ENCODE measurements around the gene CDH22. TPM values are rescaled to one million over a fixed set of nuclear protein-coding genes. Genes with fewer than 3 reads are reported as not detected.

The CDH22 gene
- total RNA-seq, 1 experiment from 2014 or later: not detected

DNA sequence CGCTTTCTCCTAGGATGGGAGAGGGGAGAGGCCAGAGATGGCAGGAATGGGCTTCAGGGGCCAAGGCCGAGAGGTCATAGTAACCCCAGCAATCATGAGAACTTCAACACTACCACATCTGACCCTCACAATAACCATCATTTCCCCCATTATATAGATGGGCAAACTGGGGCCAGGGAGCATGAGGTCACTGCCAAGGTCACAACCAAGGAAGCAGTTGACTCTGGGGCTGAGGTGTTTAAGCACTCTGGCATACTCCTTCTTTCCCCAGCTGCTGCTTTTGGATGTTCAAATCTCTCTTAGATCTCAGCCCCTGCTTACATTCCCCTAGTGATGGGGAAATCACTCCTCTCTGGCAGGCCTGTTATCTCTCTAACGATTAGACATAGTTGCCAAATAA, 39.6 kb downstream of the CDH22 start:
- DNase-seq (ENCODE audit: low read depth): no peak

GRCh38 chr20:46268131-46268614, 40.1 kb downstream of the CDH22 start:
- no peak for DNase-seq (ENCODE audit: low read depth)

- DNase-seq (ENCODE audit: low read depth): no peak
These were observed 40.9 kb downstream of the CDH22 start for GRCh38 chr20:46267108-46268105.

- DNase-seq (ENCODE audit: low read depth): no peak
These were observed 42.8 kb downstream of the CDH22 start for GRCh38 chr20:46265539-46265938.

- no peak for DNase-seq (ENCODE audit: low read depth)
These were observed 43.7 kb downstream of the CDH22 start for GRCh38 chr20:46264391-46265266.

DNA sequence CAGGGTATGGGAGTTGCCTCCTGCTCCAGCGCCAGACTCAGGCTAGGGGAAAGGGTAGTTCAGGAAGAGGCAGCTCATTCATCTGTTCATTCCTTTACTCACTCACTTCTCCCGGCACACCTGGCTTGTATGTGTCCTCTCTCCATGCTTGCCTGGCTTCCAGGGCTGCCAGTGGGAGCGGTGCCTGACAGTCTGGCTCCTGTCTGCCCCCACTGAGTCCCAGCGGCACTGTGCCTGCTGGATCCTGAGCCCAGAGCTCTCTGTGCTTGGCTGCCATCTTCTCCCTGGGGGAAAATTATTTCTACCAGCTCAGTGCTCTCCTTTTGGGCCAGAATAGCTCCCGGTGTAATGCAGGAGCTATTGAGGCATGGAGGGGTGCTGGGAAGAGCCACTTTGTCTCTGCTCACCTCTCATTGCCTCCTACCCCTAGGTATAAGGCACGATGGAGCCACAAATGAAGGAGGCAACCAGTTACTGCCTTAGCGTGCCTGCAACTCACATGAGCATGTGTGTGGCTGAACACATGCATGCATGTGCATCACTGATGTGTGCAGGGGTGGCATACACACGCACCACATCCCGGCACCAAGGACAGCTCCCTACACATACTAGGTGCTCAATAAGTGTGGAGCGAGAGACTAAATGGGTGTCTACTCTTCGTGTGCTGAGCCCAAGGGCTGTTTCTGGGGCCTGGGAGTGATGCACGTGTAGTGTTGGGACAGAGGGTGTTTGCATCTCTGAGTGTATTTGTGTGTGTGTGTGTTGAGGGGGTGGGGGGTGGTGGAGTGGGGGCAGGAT, 46.6 kb downstream of the CDH22 start:
- no peak for DNase-seq (ENCODE audit: low read depth)

DNA sequence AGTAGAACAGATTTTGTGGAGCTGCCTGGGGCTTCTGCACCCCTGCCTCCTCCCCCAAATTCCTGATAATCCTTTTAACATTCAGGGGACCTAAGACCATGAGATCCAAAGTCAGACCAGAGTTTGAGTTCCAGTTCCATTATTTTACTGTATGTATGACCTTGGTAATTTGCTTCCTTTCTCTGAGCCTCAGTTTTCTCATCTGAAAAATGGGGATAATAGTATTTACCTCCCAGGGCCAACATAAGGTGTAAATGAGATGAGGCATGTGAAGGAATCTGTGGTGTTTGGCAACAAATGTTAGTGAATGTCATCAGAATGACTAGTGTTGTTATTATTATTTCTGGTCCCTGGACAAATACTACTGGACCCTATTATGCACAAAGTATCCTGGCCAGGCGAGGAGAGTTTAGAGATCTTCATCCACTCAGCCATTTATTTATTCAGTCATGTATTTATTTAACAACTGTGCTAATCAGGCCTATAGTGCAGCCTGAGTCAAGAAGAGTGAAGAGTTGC, 47.3 kb downstream of the CDH22 start:
- no peak for DNase-seq (ENCODE audit: low read depth)

DNA sequence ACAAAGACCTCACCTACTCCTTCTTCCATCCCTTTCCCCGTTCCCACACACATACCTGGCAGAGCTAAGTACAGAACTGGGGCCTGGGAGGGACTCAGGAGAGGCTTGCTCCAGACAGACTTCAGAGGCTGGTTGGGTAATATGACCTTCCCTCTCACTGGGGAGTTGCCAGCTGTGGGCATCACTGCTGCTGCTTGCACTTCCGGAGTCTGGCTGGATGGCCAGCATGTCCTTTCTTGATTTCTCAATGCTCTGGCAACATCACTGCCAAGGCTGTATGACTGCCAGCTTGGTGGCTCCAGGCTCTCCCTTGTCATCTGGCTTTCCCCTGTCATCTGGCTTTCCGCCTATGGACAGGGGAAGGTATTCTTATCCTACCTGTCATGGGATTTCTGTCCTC, 47.8 kb downstream of the CDH22 start:
- DNase-seq (ENCODE audit: low read depth): no peak

GRCh38 chr20:46259260-46259859, 48.9 kb downstream of the CDH22 start:
- no peak for DNase-seq (ENCODE audit: low read depth)

GRCh38 chr20:46257887-46258286, 50.4 kb downstream of the CDH22 start:
- no peak for DNase-seq (ENCODE audit: low read depth)

GRCh38 chr20:46256293-46256692, 52.0 kb downstream of the CDH22 start:
- no peak for DNase-seq (ENCODE audit: low read depth)

- DNase-seq (ENCODE audit: low read depth): peak; percentile 45
These were observed 52.7 kb downstream of the CDH22 start for GRCh38 chr20:46255440-46256104.

- peak; percentile 30 for DNase-seq (ENCODE audit: low read depth)
These were observed 54.9 kb downstream of the CDH22 start for GRCh38 chr20:46253391-46253790.

DNA sequence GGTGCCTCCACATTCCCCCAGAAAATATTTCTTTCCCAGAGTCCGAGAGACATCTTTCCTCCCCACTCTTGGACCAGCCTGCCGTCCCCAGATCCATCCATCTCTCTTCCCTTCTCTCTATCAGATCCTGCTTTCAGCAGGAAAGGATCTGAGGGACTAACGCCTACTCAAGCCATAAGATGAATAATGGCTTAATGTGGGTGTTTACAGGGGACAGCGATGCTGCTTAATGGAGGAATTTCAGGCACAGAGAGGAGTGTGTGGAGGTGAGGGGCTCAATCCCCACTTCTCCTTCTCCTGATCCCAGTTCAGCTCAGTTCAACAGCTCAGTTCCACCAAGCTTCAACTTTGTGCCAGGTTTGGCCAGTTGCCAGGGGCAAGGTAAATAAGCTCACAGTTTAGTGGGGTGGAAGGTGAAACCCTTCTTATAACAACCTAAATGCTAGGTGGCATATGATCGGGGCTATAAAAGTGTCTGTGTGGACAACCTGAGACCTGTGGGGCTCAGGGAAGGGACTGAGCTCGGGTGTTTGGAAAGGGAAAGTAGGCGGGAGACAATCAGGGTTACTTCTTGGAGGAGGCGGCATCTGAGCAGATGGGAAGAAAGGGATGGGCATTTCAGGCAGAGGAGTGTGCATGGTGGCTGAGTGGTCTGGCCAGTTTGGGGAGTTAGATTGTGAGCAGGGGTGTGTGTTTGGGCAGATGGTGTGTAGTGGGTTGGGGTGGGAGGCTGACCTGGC, 55.8 kb downstream of the CDH22 start:
- no peak for DNase-seq (ENCODE audit: low read depth)

GRCh38 chr20:46251211-46251673, 57.1 kb downstream of the CDH22 start:
- DNase-seq (ENCODE audit: low read depth): no peak

DNA sequence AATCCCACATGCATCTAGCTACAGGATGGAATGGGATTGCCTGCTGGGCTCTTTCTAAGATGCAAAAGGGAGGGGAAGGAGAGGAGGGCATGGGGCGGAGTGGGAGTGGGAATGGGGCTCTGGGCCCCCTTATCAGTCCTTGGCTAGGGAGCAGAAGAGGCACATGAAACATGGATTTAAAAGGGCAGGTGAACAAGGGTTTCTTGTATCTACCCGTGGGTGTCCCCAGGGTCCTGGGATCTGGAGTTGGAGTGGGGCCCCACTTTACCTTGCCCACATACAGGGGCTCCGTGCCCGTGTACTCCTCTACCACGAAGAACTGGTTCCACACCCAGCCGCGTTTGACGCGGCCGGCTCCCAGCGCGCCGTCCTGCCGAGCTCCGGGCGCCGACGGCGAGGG, 57.5 kb downstream of the CDH22 start:
- DNase-seq (ENCODE audit: low read depth): no peak

DNA sequence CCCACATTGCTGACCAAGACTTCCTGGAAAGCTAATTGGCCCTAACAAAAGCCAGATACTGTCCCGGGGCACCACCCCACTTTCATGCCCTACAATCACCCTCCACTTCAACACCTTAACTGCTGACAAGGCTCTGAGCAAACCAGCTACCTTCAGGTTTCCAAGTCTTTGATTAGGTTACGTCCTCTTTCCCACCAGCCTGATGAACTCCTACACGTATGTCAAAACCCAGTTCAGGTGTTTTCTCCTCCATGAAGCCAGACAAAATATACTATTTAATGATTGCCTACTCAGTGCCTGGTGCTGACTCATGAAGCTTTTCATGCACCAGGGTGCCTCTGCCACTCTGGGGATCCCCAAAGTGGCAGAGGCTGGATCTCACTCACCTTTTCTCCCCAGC, 58.6 kb downstream of the CDH22 start:
- no peak for DNase-seq (ENCODE audit: low read depth)

DNA sequence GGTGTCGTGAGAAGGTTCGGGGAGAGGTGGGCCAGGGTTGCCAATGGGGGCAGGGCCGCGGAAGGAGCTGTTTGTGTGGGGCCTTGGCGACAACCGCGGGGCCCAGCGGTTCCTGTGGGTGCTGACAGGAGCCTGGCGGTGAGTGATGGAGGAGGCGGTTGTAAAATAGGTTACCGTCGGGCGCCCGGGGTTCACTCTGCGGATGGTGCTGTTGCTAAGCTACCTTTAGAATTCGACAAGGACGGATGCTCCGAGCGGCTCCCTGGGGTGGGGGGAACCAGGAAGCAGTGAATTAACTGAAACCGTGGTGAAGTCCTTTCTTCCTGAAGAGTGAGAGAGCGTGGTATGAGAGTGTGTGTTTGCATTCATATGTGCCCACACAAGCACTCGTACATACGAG, 61.7 kb downstream of the CDH22 start:
- DNase-seq (ENCODE audit: low read depth): no peak

Measured in HT1080 (cell line).